ENCODE data around the gene ANAPC2.
A peak's percentile ranks its signal among the peaks of the same experiment; 100 is the strongest.

ANAPC2 gene

DNA sequence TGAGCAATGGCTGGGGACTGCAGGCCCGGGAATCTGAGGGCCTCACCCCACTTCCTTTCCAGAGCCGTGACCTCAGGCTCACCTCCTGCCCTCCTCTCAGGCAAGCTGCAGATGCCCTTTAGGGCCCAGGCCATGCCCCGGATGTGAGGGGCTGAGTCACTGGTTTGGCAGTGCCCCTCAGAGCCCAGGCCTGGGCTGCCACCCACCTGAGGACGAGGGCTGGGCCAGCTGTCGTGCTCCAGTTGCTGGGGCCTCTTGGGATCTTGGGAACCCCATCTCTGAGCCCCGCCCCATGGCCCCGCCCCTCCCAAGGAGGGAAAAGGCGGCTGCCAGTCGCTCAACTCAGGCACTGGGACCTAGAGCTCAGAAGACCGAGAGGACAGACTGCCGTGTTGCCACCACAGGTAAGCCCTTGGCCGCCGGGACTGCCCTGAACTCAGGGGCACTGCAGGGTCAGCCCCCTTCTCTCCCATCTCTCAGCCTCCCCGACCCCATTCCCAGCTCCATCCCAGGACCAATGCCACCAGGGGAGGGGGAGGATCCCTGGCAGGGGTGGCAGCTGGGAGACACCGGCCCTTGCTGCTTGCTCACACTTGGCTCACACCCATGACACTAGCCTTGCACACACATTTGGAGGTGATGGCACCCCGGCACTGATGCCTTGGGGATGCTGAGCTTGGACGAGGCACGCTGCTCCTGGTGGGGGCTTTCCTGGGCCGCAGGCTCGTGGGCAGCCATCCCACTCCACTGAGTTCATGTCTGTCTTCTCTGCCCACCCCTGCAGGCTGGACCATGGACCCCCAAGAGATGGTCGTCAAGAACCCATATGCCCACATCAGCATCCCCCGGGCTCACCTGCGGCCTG lies 36.7 kb upstream of the ANAPC2 start, which contains the start of gene CYSRT1:
Gene CYSRT1 (plus strand): TSS at position 345 of the 865 bp plus-strand sequence. CDS start 448 bp downstream, at position 793.
- H3K9ac ChIP-seq (ENCODE audit: low read depth, low read length), result peak within 1 kb of the TSS; percentile 99
- H3K9me3 ChIP-seq (replicated peaks; ENCODE audit: low read length), result no peaks in the 10 kb centered on the region
- peaks cover 42% of the 10 kb centered on the region for H3K4me1 ChIP-seq (ENCODE audit: control insufficient read depth, insufficient read depth, low read length)
- peak within 1 kb of the TSS; percentile 96 for H3K4me3 ChIP-seq (ENCODE audit: low read length)
- no peaks in the 10 kb centered on the region for H3K36me3 ChIP-seq (ENCODE audit: insufficient read depth, low read length)
- peak within 1 kb of the TSS; percentile 98 for H3K4me2 ChIP-seq (ENCODE audit: low read length)
- no peaks in the 10 kb centered on the region for H3K27me3 ChIP-seq (ENCODE audit: control insufficient read depth, insufficient read depth, low read length)

DNA sequence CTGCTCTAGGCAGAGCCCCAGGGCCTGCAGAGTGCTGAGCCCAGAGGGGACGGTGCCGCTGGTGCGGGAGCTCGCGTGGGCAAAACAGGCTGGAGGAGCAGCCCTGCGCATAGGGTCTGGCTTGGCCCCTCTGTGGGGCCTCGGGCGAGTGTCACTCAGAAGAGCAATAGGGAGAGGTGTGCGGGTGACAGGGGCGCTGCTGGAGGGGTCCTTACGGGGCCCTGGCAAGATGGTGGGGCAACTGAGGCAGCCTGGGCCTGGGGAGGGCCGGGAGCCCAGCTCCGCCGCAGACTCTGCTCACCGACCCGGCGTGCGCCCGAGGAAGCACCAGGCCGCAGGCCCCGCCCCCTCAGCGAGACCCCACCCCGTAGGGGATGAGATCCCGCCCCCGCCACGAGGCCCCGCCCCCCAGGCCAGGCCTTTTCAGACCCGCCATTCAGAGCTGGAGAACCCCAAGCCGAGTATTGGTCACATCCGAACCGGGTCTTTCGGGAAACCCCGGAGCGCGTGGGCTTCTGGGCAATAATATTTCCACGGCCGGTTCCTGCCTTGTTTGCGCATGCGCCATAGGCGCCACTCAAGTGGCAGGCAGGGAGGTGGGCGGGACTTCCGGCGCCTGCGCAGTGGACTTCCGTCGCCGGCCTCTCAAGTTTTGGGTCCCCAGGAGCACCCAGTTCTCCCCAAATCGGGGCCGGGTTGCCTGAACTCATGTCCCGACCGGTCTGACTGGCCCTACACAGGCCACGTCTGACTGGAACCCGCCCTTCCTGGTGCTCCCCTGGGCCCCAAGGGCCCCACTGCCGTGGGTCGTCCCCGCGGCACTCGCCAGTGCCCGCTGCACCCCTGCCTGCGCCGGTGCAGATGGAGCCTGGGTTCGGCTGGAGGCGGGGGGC lies 35.0 kb upstream of the ANAPC2 start:
- no peaks in the 10 kb centered on the region for H3K27me3 ChIP-seq (ENCODE audit: control insufficient read depth, insufficient read depth, low read length)

GRCh38 chr9:137222190-137223077 lies 34.1 kb upstream of the ANAPC2 start, which contains the start of gene RNF208:
Gene RNF208 (minus strand): TSS chr9:137222240. CDS start chr9:137221212, 1,028 bp downstream.
- Histone ChIP-seq H3K9ac (ENCODE audit: low read depth, low read length) (peak within 1 kb of the TSS; percentile 59), H3K27me3 (ENCODE audit: control insufficient read depth, insufficient read depth, low read length) (no peaks in the 10 kb centered on the region), H3K4me1 (ENCODE audit: control insufficient read depth, insufficient read depth, low read length) (peaks cover 56% of the 10 kb centered on the region), H3K36me3 (ENCODE audit: insufficient read depth, low read length) (no peaks in the 10 kb centered on the region), H3K4me3 (ENCODE audit: low read length) (peak within 1 kb of the TSS; percentile 96), H3K4me2 (ENCODE audit: low read length) (peak within 1 kb of the TSS; percentile 89), H3K9me3 (replicated peaks; ENCODE audit: low read length) (no peaks in the 10 kb centered on the region)

More for the DNA sequence above, 35.0 kb upstream of the ANAPC2 start:
- H3K9me3 ChIP-seq (replicated peaks; ENCODE audit: low read length), result no peaks in the 10 kb centered on the region
- H3K4me3 ChIP-seq (ENCODE audit: low read length), result peak overlapping the region; percentile 96
- H3K9ac ChIP-seq (ENCODE audit: low read depth, low read length), result peak overlapping the region; percentile 99
- peaks cover 50% of the 10 kb centered on the region for H3K4me1 ChIP-seq (ENCODE audit: control insufficient read depth, insufficient read depth, low read length)
- peak overlapping the region; percentile 98 for H3K4me2 ChIP-seq (ENCODE audit: low read length)
- H3K36me3 ChIP-seq (ENCODE audit: insufficient read depth, low read length), result no peaks in the 10 kb centered on the region

DNA sequence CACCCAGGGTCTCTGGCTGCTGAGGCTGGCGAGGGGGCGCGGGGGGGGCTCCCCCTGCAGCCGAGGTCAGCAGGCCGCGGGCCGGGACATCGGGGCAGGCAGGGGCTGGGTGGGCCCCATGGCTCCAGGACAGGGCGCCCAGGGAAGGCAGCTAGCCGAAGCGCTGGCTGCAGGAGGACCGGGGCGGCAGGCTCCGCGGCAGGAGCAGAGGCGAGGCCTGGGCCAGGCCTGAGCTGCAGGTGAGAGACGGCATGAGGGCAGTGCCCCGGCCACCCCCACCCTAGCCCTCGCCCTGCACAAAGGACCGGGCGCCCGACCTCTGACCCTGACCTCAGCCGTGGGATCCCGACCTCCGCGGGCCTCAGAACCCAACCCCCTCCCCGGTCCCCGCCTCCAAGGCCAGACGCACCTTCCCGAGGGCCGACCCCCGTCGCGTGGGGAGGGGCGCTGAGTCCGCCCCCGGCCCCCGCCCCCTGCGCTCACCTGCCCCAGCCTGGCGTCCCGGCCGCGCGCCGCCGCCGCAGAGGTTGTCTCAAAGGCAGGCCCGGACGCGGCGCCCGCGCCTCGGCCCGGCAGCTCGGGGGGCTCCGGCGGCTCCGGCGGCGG lies 33.2 kb upstream of the ANAPC2 start:
- H3K4me1 ChIP-seq (ENCODE audit: control insufficient read depth, insufficient read depth, low read length), result peaks cover 56% of the 10 kb centered on the region
- no peaks in the 10 kb centered on the region for H3K36me3 ChIP-seq (ENCODE audit: insufficient read depth, low read length)
- H3K27me3 ChIP-seq (ENCODE audit: control insufficient read depth, insufficient read depth, low read length), result no peaks in the 10 kb centered on the region
- H3K9ac ChIP-seq (ENCODE audit: low read depth, low read length), result no peak overlapping the region
- peak overlapping the region; percentile 89 for H3K4me2 ChIP-seq (ENCODE audit: low read length)
- no peaks in the 10 kb centered on the region for H3K9me3 ChIP-seq (replicated peaks; ENCODE audit: low read length)
- peak overlapping the region; percentile 59 for H3K4me3 ChIP-seq (ENCODE audit: low read length)

DNA sequence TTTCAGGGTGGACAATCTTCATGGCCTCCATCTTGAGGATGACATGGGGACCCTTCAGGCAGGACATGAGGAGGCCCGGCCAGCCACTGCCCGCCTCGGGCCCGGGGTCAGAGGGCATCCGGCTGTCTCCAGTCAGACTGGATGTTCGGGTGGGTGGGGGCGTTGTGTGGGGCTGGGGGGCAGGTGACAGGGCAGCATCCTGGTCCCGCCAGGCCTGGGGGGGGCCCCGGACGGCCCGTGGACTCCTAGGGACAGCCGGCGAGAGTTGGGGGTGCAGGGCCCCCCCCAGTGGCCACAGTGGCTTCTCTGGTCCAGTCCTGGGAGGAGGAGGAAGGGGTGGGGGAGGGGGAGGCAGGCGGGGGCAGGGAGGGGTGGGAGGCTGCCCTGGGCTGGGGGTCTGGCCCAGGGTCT lies 32.7 kb upstream of the ANAPC2 start:
- Histone ChIP-seq H3K9ac (ENCODE audit: low read depth, low read length) (no peak overlapping the region), H3K4me1 (ENCODE audit: control insufficient read depth, insufficient read depth, low read length) (peaks cover 55% of the 10 kb centered on the region), H3K36me3 (ENCODE audit: insufficient read depth, low read length) (no peaks in the 10 kb centered on the region), H3K27me3 (ENCODE audit: control insufficient read depth, insufficient read depth, low read length) (no peaks in the 10 kb centered on the region), H3K4me3 (ENCODE audit: low read length) (no peak overlapping the region), H3K4me2 (ENCODE audit: low read length) (no peak overlapping the region), H3K9me3 (replicated peaks; ENCODE audit: low read length) (no peaks in the 10 kb centered on the region)

- Histone ChIP-seq H3K36me3 (ENCODE audit: insufficient read depth, low read length) (no peaks in the 10 kb centered on the region), H3K4me2 (ENCODE audit: low read length) (no peak overlapping the region), H3K9ac (ENCODE audit: low read depth, low read length) (no peak overlapping the region), H3K9me3 (replicated peaks; ENCODE audit: low read length) (no peaks in the 10 kb centered on the region), H3K4me3 (ENCODE audit: low read length) (no peak overlapping the region), H3K4me1 (ENCODE audit: control insufficient read depth, insufficient read depth, low read length) (peaks cover 52% of the 10 kb centered on the region), H3K27me3 (ENCODE audit: control insufficient read depth, insufficient read depth, low read length) (no peaks in the 10 kb centered on the region)
Measured at GRCh38 chr9:137220317-137221094, 32.1 kb upstream of the ANAPC2 start.

DNA sequence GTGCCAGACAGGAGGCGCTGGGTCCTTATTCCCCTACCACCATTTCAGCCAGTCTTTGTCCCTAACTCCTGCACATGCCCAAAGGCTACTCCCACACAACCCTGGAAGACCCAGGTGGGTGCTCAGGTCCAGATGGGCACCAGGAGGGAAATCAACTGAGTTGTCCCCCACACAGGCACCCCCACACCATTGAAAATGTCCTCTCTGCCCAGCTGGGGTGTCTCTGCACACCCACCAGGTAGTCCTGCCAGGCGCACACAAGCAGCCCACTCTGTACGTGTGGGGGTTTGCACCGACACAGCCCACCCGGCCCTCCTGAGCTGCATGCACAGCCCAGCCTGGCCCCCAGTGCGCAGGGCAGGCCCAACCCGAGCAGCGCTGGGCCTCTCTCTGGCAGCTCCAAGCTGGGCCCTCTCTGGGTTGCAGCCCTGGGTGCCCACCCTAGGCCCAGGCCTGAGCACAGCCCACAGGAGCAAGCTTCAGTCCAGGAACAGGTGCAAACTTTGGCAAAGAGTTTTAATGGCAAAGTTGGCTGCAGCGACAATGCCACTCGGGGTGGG lies 31.5 kb upstream of the ANAPC2 start:
- Histone ChIP-seq H3K4me1 (ENCODE audit: control insufficient read depth, insufficient read depth, low read length) (peaks cover 46% of the 10 kb centered on the region), H3K4me2 (ENCODE audit: low read length) (no peak overlapping the region), H3K36me3 (ENCODE audit: insufficient read depth, low read length) (peaks cover 2% of the 10 kb centered on the region), H3K9me3 (replicated peaks; ENCODE audit: low read length) (no peaks in the 10 kb centered on the region), H3K9ac (ENCODE audit: low read depth, low read length) (no peak overlapping the region), H3K4me3 (ENCODE audit: low read length) (no peak overlapping the region), H3K27me3 (ENCODE audit: control insufficient read depth, insufficient read depth, low read length) (no peaks in the 10 kb centered on the region)

DNA sequence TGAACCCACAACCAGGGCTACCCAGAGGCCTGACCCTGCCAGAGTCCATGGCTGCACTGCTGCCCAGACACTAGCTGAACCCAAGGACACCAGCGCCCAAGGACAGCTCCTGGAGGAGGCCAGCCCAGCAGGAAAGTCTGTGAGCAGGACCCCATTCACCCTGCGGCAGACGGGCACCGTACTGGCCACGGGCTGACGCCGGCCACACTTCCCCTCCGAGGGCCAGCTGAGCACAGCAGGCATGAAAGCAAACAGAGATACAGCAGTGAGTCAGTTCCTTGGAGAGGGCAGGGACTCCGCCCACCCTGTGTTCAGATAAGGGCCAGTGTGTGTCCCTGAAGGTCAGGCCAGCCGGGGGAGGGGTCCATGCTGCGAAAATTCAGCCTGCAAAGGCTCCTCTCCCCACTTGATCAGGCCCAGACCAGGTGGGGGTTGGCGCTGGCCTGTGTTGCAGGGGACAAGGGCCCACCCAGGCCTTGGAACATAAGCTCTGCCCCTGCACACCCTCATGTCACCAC lies 30.5 kb upstream of the ANAPC2 start:
- Histone ChIP-seq H3K27me3 (ENCODE audit: control insufficient read depth, insufficient read depth, low read length) (no peaks in the 10 kb centered on the region), H3K4me3 (ENCODE audit: low read length) (no peak overlapping the region), H3K36me3 (ENCODE audit: insufficient read depth, low read length) (peaks cover 5% of the 10 kb centered on the region), H3K4me2 (ENCODE audit: low read length) (peak overlapping the region; percentile 32), H3K9me3 (replicated peaks; ENCODE audit: low read length) (no peaks in the 10 kb centered on the region), H3K9ac (ENCODE audit: low read depth, low read length) (no peak overlapping the region), H3K4me1 (ENCODE audit: control insufficient read depth, insufficient read depth, low read length) (peaks cover 38% of the 10 kb centered on the region)

DNA sequence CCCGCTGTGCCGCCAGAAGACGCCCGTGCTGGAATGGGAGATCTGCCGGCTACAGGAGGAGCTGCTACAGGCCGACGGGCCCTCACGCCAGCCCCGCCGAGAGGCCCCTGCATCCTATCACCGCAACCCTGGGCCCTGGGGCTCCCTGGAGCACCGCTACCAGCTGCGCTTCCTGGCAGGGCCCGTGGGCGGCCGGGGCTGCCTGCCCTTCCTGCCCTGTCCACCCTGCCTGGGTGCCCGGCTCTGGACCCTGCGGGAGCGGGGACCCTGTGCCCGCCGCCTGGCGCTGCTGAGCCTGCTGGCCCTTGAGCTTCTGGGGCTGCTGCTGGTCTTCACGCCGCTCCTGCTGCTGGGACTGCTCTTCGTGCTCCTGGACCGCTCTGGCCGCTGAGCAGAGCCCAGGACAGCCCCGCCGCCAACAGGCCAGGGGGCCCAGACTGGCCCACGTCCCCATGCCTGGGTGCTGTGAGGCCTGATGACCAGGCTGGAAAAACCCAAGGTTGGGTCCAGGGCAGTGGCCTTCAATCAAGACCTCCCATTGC lies 29.9 kb upstream of the ANAPC2 start:
- peak overlapping the region; percentile 32 for H3K4me2 ChIP-seq (ENCODE audit: low read length)
- H3K36me3 ChIP-seq (ENCODE audit: insufficient read depth, low read length), result peaks cover 5% of the 10 kb centered on the region
- no peaks in the 10 kb centered on the region for H3K27me3 ChIP-seq (ENCODE audit: control insufficient read depth, insufficient read depth, low read length)
- no peaks in the 10 kb centered on the region for H3K9me3 ChIP-seq (replicated peaks; ENCODE audit: low read length)
- H3K4me1 ChIP-seq (ENCODE audit: control insufficient read depth, insufficient read depth, low read length), result peaks cover 36% of the 10 kb centered on the region
- no peak overlapping the region for H3K4me3 ChIP-seq (ENCODE audit: low read length)
- H3K9ac ChIP-seq (ENCODE audit: low read depth, low read length), result no peak overlapping the region
